ENCODE results near the gene CHST8. TPM values are rescaled to one million over a fixed set of nuclear protein-coding genes. Genes with fewer than 3 reads are reported as not detected.

CHST8 gene
- total RNA-seq, 4 donors from 2014 or later, result 0.39 to 4.4 (median 0.96) TPM

GRCh38 chr19:33686262-33686661 is 64.5 kb downstream of the CHST8 start:
- H3K9me3 ChIP-seq, result no peaks in the 10 kb centered on the region
- H3K27me3 ChIP-seq, result peaks cover 0 to 28% of the 10 kb centered on the region in 2 donors
- no peak overlapping the region for H3K4me3 ChIP-seq
- no peaks in the 10 kb centered on the region for H3K4me1 ChIP-seq
- no peak for TF ChIP-seq CTCF (IDR thresholded peaks at IDR 0.05)
- no peak for TF ChIP-seq EP300 (IDR thresholded peaks at IDR 0.05)
- TF ChIP-seq POLR2A (IDR thresholded peaks at IDR 0.05), result no peak
- no peak for DNase-seq (ENCODE audit: low spot score in 2 of 2)
- WGBS, 2 donors, result 69 to 73% methylated on average over 8 of the region's 8 CpGs
- H3K27ac ChIP-seq, result no peak overlapping the region
- no peaks in the 10 kb centered on the region for H3K36me3 ChIP-seq

GRCh38 chr19:33686687-33687480 is 65.1 kb downstream of the CHST8 start:
- DNase-seq (ENCODE audit: low spot score in 2 of 2), result no peak
- TF ChIP-seq EP300 (IDR thresholded peaks at IDR 0.05) (no peak), CTCF (IDR thresholded peaks at IDR 0.05) (no peak), POLR2A (IDR thresholded peaks at IDR 0.05) (no peak)
- Histone ChIP-seq H3K27ac (no peak overlapping the region), H3K4me1 (no peaks in the 10 kb centered on the region), H3K4me3 (no peak overlapping the region), H3K36me3 (no peaks in the 10 kb centered on the region), H3K9me3 (no peaks in the 10 kb centered on the region), H3K27me3 (peaks cover 0 to 28% of the 10 kb centered on the region in 2 donors)
- WGBS, 2 donors, result 74 to 75% methylated on average over 22 to 23 of the region's 24 CpGs

- peaks cover 0 to 28% of the 10 kb centered on the region in 2 donors for H3K27me3 ChIP-seq
Measured at GRCh38 chr19:33687481-33688170, 65.9 kb downstream of the CHST8 start.

GRCh38 chr19:33688171-33688992 is 66.6 kb downstream of the CHST8 start:
- Histone ChIP-seq H3K4me1 (no peaks in the 10 kb centered on the region), H3K27ac (no peak overlapping the region), H3K27me3 (peaks cover 0 to 27% of the 10 kb centered on the region in 2 donors), H3K4me3 (no peak overlapping the region), H3K36me3 (no peaks in the 10 kb centered on the region), H3K9me3 (no peaks in the 10 kb centered on the region)
- 52 to 73% methylated on average over 6 to 12 of the region's 12 CpGs for WGBS, 2 donors
- TF ChIP-seq CTCF (IDR thresholded peaks at IDR 0.05) (no peak), POLR2A (IDR thresholded peaks at IDR 0.05) (no peak), EP300 (IDR thresholded peaks at IDR 0.05) (no peak)
- DNase-seq (ENCODE audit: low spot score in 2 of 2), result no peak

More at GRCh38 chr19:33687481-33688170, 65.9 kb downstream of the CHST8 start:
- H3K27ac ChIP-seq, result no peak overlapping the region
- H3K4me3 ChIP-seq, result no peak overlapping the region
- no peaks in the 10 kb centered on the region for H3K9me3 ChIP-seq
- no peaks in the 10 kb centered on the region for H3K4me1 ChIP-seq
- H3K36me3 ChIP-seq, result no peaks in the 10 kb centered on the region
- DNase-seq (ENCODE audit: low spot score in 2 of 2), result no peak
- WGBS, 2 donors, result 67 to 75% methylated on average over 13 to 17 of the region's 17 CpGs
- TF ChIP-seq CTCF (IDR thresholded peaks at IDR 0.05) (no peak), POLR2A (IDR thresholded peaks at IDR 0.05) (no peak), EP300 (IDR thresholded peaks at IDR 0.05) (no peak)
